Activated gamma-delta T cell treated with anti-CD3 and anti-CD28 coated beads, Interleukin-2, amount 50 U/mL, for 16 hours (primary cell): ENCODE results near the gene TLE1.
"Not testable (repeated sequence)": the region's sequence is repeated elsewhere in the genome, so short reads cannot be mapped to it uniquely, and the experiment has no call there.

Experiments
- DNase-seq: peaks from one replicate; pipeline ENCODE4 v3.0.0-alpha.2; 2020; ENCODE audit warnings: low read depth

The TLE1 gene

GRCh38 chr9:81622471-81623255 lies 66.7 kb downstream of the TLE1 start:
- no peak for DNase-seq

- DNase-seq = no peak
These were observed 67.5 kb downstream of the TLE1 start for GRCh38 chr9:81621785-81622259.

- DNase-seq = no peak
These were observed 68.2 kb downstream of the TLE1 start for GRCh38 chr9:81621118-81621517.

GRCh38 chr9:81620002-81620390 lies 69.4 kb downstream of the TLE1 start:
- DNase-seq = no peak

- no peak for DNase-seq
These were observed 69.9 kb downstream of the TLE1 start for GRCh38 chr9:81619353-81620001.

GRCh38 chr9:81618923-81619322 lies 70.4 kb downstream of the TLE1 start:
- DNase-seq = no peak

GRCh38 chr9:81616141-81616540 lies 73.2 kb downstream of the TLE1 start:
- no peak for DNase-seq

GRCh38 chr9:81614335-81614734 lies 75.0 kb downstream of the TLE1 start:
- no peak for DNase-seq

- no peak for DNase-seq
These were observed 76.1 kb downstream of the TLE1 start for GRCh38 chr9:81613002-81613812.

GRCh38 chr9:81611664-81612063 lies 77.7 kb downstream of the TLE1 start:
- DNase-seq = no peak

- no peak for DNase-seq
These were observed 78.6 kb downstream of the TLE1 start for GRCh38 chr9:81610740-81611107.

- DNase-seq = no peak
These were observed 79.3 kb downstream of the TLE1 start for GRCh38 chr9:81609782-81610739.

- no peak for DNase-seq
These were observed 81.1 kb downstream of the TLE1 start for GRCh38 chr9:81608289-81608657.

GRCh38 chr9:81607593-81608288 lies 81.6 kb downstream of the TLE1 start:
- DNase-seq = no peak

GRCh38 chr9:81606261-81606660 lies 83.1 kb downstream of the TLE1 start:
- not testable (repeated sequence) for DNase-seq

GRCh38 chr9:81605170-81605670 lies 84.1 kb downstream of the TLE1 start:
- DNase-seq = no peak

GRCh38 chr9:81604306-81605169 lies 84.8 kb downstream of the TLE1 start:
- no peak for DNase-seq

- no peak for DNase-seq
These were observed 86.3 kb downstream of the TLE1 start for GRCh38 chr9:81602887-81603680.
